ENCODE measurements around the gene LRFN4.

LRFN4 gene

DNA sequence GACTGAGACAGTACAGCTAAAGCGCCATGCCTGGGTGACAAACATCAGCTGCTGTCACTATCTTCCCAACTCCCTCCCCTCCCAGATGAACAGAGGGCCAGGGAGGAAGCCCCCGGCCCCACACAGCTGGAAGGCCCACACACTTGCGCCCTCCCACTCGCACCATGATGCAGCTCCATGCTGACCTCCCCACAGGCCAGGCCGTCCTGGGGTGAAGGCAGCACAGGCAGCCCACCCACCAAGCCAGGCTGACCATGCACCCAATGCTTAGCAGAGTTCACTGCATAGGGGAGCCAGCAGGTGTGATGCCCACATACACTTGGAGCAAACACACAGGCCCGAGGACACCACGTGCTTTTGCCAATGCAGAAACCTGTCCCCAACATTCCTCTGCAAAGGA, 22.1 kb downstream of the LRFN4 start:
- H2AFZ ChIP-seq (ENCODE audit: low read length), result no peak overlapping the region

DNA sequence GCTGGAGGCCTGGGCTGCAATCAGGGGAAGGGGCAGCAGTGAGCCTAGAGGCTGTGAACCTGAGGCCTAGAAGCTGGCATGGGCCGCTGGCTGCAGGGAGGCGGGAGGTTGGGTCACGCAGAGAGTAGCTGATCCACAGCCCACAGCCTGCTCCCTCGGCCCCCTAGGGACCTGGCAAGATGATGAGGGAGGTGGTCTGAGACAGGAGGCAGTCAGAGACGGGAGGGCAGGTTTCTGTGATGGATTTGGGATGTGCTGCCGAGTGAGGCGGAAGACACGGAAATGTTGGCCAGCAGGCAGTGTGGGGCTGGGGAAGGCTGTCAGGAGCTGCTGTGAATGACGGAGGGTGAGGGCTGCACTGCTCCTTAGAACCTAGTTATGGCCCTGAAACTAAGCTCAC, 22.7 kb downstream of the LRFN4 start:
- Histone ChIP-seq H2BK12ac (ENCODE audit: low read length) (no peak overlapping the region), H3K27me3 (ENCODE audit: control insufficient read depth in 3 of 3, insufficient read depth in 3 of 3, low read depth in 1 of 3, low read length in 3 of 3) (no peaks in the 10 kb centered on the region), H2BK15ac (ENCODE audit: low read length) (no peak overlapping the region), H3K79me1 (ENCODE audit: low read depth, low read length) (peaks cover 5% of the 10 kb centered on the region), H2AFZ (ENCODE audit: low read length) (no peak overlapping the region), H3K18ac (ENCODE audit: low read length) (peak overlapping the region; percentile 35), H3K36me3 (replicated peaks in 1 of 2; ENCODE audit: control insufficient read depth in 2 of 2, insufficient read depth in 2 of 2, low read length in 2 of 2) (no peaks in the 10 kb centered on the region), H2AK5ac (ENCODE audit: low read depth, low read length) (no peak overlapping the region), H2BK120ac (ENCODE audit: low read depth, low read length) (no peak overlapping the region), H4K8ac (ENCODE audit: low read depth, low read length) (no peak overlapping the region), H3K27ac (replicated peaks; ENCODE audit: low read length) (no peak overlapping the region), H3K14ac (ENCODE audit: low read length) (no peak overlapping the region), H4K91ac (ENCODE audit: low read depth, low read length, poor library complexity) (no peak overlapping the region), H3K4ac (ENCODE audit: low read length) (no peak overlapping the region), H3K23ac (ENCODE audit: low read depth, low read length, poor library complexity) (peak overlapping the region; percentile 52), H3K9me3 (replicated peaks in 1 of 2; ENCODE audit: control insufficient read depth in 2 of 2, insufficient read depth in 1 of 2, low read depth in 1 of 2, low read length in 2 of 2) (no peaks in the 10 kb centered on the region), H3K9ac (ENCODE audit: low read depth, low read length, poor library complexity) (peak overlapping the region; percentile 38), H3K4me2 (ENCODE audit: insufficient read depth, low read length, poor library complexity, severe bottlenecking) (no peak overlapping the region), H2BK5ac (ENCODE audit: low read length) (no peak overlapping the region), H3K4me3 (ENCODE audit: low read length in 2 of 2) (no peak overlapping the region), H3K4me1 (ENCODE audit: control insufficient read depth in 2 of 2, insufficient read depth in 1 of 2, low read depth in 1 of 2, low read length in 2 of 2) (peaks cover 19 to 37% of the 10 kb centered on the region in 2 donors)
- no peak for DNase-seq (ENCODE audit: low spot score)
- WGBS, 2 donors (ENCODE audit: extremely low coverage in 2 of 2, insufficient read length in 2 of 2, insufficient replicate concordance in 1 of 2), result no CpG with 5 or more reads among the region's 9 CpGs

More for the DNA sequence above, 22.1 kb downstream of the LRFN4 start:
- Histone ChIP-seq H3K4ac (ENCODE audit: low read length) (no peak overlapping the region), H4K91ac (ENCODE audit: low read depth, low read length, poor library complexity) (no peak overlapping the region), H3K18ac (ENCODE audit: low read length) (no peak overlapping the region), H3K36me3 (replicated peaks in 1 of 2; ENCODE audit: control insufficient read depth in 2 of 2, insufficient read depth in 2 of 2, low read length in 2 of 2) (no peaks in the 10 kb centered on the region), H3K9ac (ENCODE audit: low read depth, low read length, poor library complexity) (no peak overlapping the region), H2BK15ac (ENCODE audit: low read length) (peak overlapping the region; percentile 10), H4K8ac (ENCODE audit: low read depth, low read length) (no peak overlapping the region), H3K4me1 (ENCODE audit: control insufficient read depth in 2 of 2, insufficient read depth in 1 of 2, low read depth in 1 of 2, low read length in 2 of 2) (peaks cover 19 to 37% of the 10 kb centered on the region in 2 donors), H3K27ac (replicated peaks; ENCODE audit: low read length) (no peak overlapping the region), H3K79me1 (ENCODE audit: low read depth, low read length) (peaks cover 6% of the 10 kb centered on the region), H2BK5ac (ENCODE audit: low read length) (no peak overlapping the region), H3K14ac (ENCODE audit: low read length) (no peak overlapping the region), H2AK5ac (ENCODE audit: low read depth, low read length) (no peak overlapping the region), H3K4me2 (ENCODE audit: insufficient read depth, low read length, poor library complexity, severe bottlenecking) (no peak overlapping the region), H3K27me3 (ENCODE audit: control insufficient read depth in 3 of 3, insufficient read depth in 3 of 3, low read depth in 1 of 3, low read length in 3 of 3) (no peaks in the 10 kb centered on the region), H3K9me3 (replicated peaks in 1 of 2; ENCODE audit: control insufficient read depth in 2 of 2, insufficient read depth in 1 of 2, low read depth in 1 of 2, low read length in 2 of 2) (no peaks in the 10 kb centered on the region), H2BK12ac (ENCODE audit: low read length) (no peak overlapping the region), H3K23ac (ENCODE audit: low read depth, low read length, poor library complexity) (no peak overlapping the region), H2BK120ac (ENCODE audit: low read depth, low read length) (no peak overlapping the region), H3K4me3 (ENCODE audit: low read length in 2 of 2) (no peak overlapping the region)
- no CpG with 5 or more reads among the region's 7 CpGs for WGBS, 2 donors (ENCODE audit: extremely low coverage in 2 of 2, insufficient read length in 2 of 2, insufficient replicate concordance in 1 of 2)
- DNase-seq (ENCODE audit: low spot score), result no peak

DNA sequence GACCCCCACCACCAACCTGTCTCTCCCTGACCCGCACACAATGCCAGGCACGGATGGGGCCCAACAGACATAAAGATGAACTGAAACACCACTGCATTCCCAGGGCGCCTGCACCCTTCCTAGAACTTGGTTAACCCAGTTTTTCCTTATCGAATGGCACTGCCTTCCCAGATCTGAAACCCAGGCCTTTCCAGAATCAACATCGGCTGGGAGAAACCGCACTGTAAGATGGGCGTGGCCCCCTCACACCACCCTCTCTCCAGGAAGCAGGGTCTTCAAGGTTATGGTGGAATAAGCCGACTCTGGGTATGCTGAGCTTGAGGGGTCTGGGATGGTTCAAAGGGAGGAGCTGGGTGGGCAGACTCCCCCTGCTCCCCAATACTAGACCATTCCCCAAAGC, 23.1 kb downstream of the LRFN4 start:
- Histone ChIP-seq H3K14ac (ENCODE audit: low read length) (no peak overlapping the region), H3K4ac (ENCODE audit: low read length) (no peak overlapping the region), H3K18ac (ENCODE audit: low read length) (no peak overlapping the region), H3K9me3 (replicated peaks in 1 of 2; ENCODE audit: control insufficient read depth in 2 of 2, insufficient read depth in 1 of 2, low read depth in 1 of 2, low read length in 2 of 2) (no peaks in the 10 kb centered on the region), H3K27ac (replicated peaks; ENCODE audit: low read length) (no peak overlapping the region), H2BK5ac (ENCODE audit: low read length) (no peak overlapping the region), H3K23ac (ENCODE audit: low read depth, low read length, poor library complexity) (peak overlapping the region; percentile 52), H2AK5ac (ENCODE audit: low read depth, low read length) (no peak overlapping the region), H3K36me3 (replicated peaks in 1 of 2; ENCODE audit: control insufficient read depth in 2 of 2, insufficient read depth in 2 of 2, low read length in 2 of 2) (no peaks in the 10 kb centered on the region), H3K9ac (ENCODE audit: low read depth, low read length, poor library complexity) (peak overlapping the region; percentile 38), H3K4me1 (ENCODE audit: control insufficient read depth in 2 of 2, insufficient read depth in 1 of 2, low read depth in 1 of 2, low read length in 2 of 2) (peaks cover 19 to 37% of the 10 kb centered on the region in 2 donors), H4K8ac (ENCODE audit: low read depth, low read length) (no peak overlapping the region), H2AFZ (ENCODE audit: low read length) (no peak overlapping the region), H3K27me3 (ENCODE audit: control insufficient read depth in 3 of 3, insufficient read depth in 3 of 3, low read depth in 1 of 3, low read length in 3 of 3) (no peaks in the 10 kb centered on the region), H3K79me1 (ENCODE audit: low read depth, low read length) (peaks cover 5% of the 10 kb centered on the region), H2BK15ac (ENCODE audit: low read length) (no peak overlapping the region), H3K4me3 (ENCODE audit: low read length in 2 of 2) (no peak overlapping the region), H3K4me2 (ENCODE audit: insufficient read depth, low read length, poor library complexity, severe bottlenecking) (no peak overlapping the region), H2BK120ac (ENCODE audit: low read depth, low read length) (no peak overlapping the region), H2BK12ac (ENCODE audit: low read length) (no peak overlapping the region), H4K91ac (ENCODE audit: low read depth, low read length, poor library complexity) (no peak overlapping the region)
- DNase-seq (ENCODE audit: low spot score), result no peak
- WGBS, 2 donors (ENCODE audit: extremely low coverage in 2 of 2, insufficient read length in 2 of 2, insufficient replicate concordance in 1 of 2), result no CpG with 5 or more reads among the region's 8 CpGs

DNA sequence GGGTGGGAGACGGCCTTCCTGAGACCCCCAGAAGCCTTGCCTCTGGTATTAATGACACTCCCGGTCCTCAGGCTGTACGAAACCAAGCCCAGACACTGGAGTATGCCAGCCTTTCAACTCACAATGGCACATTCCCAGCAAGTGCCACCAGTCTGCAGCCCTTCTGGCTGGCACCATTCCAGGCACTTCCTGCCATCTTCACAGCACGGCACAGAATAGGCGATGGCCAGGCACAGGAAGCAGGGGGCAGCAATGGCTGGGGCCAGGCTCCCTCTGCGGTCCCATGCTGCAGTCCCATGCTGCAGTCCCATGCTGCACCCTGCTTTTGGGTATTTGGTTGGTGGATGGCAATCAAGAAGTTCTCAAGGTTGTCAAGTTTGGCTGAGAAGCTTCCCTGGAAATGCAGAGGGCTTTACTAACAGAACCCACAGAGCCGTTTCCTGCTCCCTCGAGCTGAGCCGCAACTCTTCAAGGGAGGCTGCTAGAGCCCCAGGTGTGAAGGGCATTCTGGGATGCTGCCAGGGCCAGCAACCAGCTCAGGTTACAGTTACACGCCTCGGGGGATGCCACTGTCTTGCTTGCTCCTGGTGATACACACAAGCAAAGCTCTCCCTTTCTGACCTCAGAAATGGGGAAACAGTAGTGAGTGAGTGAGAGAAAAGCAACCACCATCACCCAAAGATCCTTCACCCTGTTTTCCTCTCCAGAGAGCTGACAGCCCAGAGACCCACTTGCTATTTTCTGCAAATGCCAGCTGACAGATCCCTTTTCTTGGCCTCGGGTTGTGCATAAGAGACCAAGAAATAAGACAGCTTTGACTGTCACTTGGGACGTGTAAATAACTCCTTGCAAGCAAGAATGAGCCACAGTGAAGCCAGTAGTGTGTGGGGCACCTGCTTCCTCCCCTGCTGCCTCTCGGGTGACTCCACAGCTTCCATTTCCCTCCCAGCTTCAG, 23.9 kb downstream of the LRFN4 start:
- no peak overlapping the region for H3K14ac ChIP-seq (ENCODE audit: low read length)
- no peak overlapping the region for H4K8ac ChIP-seq (ENCODE audit: low read depth, low read length)
- no peaks in the 10 kb centered on the region for H3K27me3 ChIP-seq (ENCODE audit: control insufficient read depth in 3 of 3, insufficient read depth in 3 of 3, low read depth in 1 of 3, low read length in 3 of 3)
- H2BK12ac ChIP-seq (ENCODE audit: low read length), result peak overlapping the region; percentile 11
- peak overlapping the region; percentile 73 for H3K9ac ChIP-seq (ENCODE audit: low read depth, low read length, poor library complexity)
- H3K36me3 ChIP-seq (replicated peaks in 1 of 2; ENCODE audit: control insufficient read depth in 2 of 2, insufficient read depth in 2 of 2, low read length in 2 of 2), result no peaks in the 10 kb centered on the region
- H3K4me2 ChIP-seq (ENCODE audit: insufficient read depth, low read length, poor library complexity, severe bottlenecking), result no peak overlapping the region
- no peak overlapping the region for H2BK15ac ChIP-seq (ENCODE audit: low read length)
- H3K18ac ChIP-seq (ENCODE audit: low read length), result no peak overlapping the region
- no peak overlapping the region for H3K23ac ChIP-seq (ENCODE audit: low read depth, low read length, poor library complexity)
- no peak overlapping the region for H3K27ac ChIP-seq (replicated peaks; ENCODE audit: low read length)
- H4K91ac ChIP-seq (ENCODE audit: low read depth, low read length, poor library complexity), result no peak overlapping the region
- H3K4me3 ChIP-seq (ENCODE audit: low read length in 2 of 2), result no peak overlapping the region
- peak overlapping the region; percentile 56 for H2AK5ac ChIP-seq (ENCODE audit: low read depth, low read length)
- peaks cover 5% of the 10 kb centered on the region for H3K79me1 ChIP-seq (ENCODE audit: low read depth, low read length)
- DNase-seq (ENCODE audit: low spot score), result no peak
- H2BK120ac ChIP-seq (ENCODE audit: low read depth, low read length), result no peak overlapping the region
- no peaks in the 10 kb centered on the region for H3K9me3 ChIP-seq (replicated peaks in 1 of 2; ENCODE audit: control insufficient read depth in 2 of 2, insufficient read depth in 1 of 2, low read depth in 1 of 2, low read length in 2 of 2)
- no peak overlapping the region for H2BK5ac ChIP-seq (ENCODE audit: low read length)
- peak overlapping the region; percentile 30 for H3K4ac ChIP-seq (ENCODE audit: low read length)
- H2AFZ ChIP-seq (ENCODE audit: low read length), result no peak overlapping the region
- H3K4me1 ChIP-seq (ENCODE audit: control insufficient read depth in 2 of 2, insufficient read depth in 1 of 2, low read depth in 1 of 2, low read length in 2 of 2), result peaks cover 16 to 32% of the 10 kb centered on the region in 2 donors
- no CpG with 5 or more reads among the region's 14 CpGs for WGBS, 2 donors (ENCODE audit: extremely low coverage in 2 of 2, insufficient read length in 2 of 2, insufficient replicate concordance in 1 of 2)

Measured in neuronal stem cell (in vitro differentiated cells).